ENCODE results near the gene TOMM40L.
A peak's percentile ranks its signal among the peaks of the same experiment; 100 is the strongest.

Gene TOMM40L

GRCh38 chr1:161225534-161226319, at the start of gene TOMM40L:
TOMM40L (plus strand) TSS chr1:161226060; CDS start chr1:161226490, 430 bp downstream.
- peak within 1 kb of the TSS; percentile 84 for H3K27ac ChIP-seq
- TF ChIP-seq ZFX (IDR thresholded peaks at IDR 0.05; ENCODE audit: borderline replicate concordance) (no peak), CTCF (IDR thresholded peaks at IDR 0.05) (peak; percentile 90)

DNA sequence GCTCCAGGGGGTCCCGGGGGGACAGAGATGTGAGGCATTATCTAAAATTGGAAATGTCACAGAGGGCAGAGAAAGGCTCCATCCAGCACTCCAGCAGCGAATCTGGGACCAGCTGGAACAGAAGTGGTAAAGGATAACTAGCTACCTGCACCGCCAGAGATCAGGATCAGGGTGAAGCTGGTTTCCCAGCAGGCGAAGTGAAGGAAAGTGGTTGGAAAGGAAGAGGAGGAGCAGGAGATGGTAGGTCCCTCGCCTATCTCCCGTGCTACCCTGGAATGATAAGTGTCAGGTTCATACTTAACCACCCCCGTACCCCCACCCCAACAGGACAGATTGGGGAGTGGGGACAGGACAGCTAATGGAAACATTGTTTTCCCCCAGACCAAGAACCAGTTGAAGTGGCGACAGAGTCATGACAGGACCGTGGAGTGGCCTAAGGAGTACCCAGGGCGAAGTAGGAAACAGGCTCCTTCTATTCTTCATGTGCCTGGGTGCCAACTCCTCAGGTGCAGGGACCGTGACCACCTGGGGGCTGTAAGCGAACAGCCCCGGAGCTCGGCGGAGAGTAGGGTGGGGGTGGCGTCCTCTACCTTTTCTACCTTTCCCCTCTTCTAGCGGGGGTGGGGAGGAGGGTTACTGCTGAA, 49.3 kb upstream of the TOMM40L start:
- TF ChIP-seq CTCF (IDR thresholded peaks at IDR 0.05), result no peak
- TF ChIP-seq ZFX (IDR thresholded peaks at IDR 0.05; ENCODE audit: borderline replicate concordance), result no peak
- H3K27ac ChIP-seq, result peak overlapping the region; percentile 63

DNA sequence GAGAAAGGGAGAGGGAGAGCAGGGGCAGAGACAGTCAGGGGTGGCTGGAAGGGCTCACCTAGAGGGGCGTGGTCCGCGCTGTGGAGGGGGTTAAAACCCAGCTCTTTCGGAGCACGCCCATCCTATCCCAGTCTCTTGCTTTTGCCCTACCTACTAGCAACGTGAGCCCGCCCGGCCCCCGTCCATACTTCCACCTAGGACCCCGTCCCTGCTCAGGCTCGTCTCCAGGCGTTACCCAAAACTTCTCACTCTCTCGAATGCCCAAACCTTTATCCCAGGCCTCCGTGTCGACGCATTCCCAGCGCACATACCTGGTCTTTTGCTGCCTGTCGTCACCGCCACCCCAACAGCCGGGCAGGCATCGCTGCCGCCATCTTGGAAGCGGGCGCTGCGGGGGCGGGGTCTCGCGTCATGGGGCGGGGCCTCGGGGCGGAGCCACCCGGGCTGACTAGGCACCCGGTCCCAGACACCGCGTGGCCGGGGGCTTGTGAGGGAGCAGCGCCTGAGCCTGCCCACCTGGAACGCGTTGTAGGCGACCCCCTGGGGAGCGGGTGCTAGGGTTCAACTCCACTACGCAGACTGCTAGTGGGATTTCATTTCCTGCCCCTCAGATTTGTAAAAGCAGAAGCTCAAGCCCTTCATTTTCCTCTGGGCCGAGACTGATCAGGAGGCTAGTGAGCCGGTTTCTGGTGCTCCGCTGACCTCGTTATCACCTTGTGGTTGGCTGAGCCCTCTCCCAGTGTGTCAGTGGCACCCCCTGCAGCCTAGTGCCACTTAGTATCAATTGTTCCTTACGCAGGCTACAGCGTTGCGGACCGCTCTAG, 48.5 kb upstream of the TOMM40L start, which contains the start of gene B4GALT3:
TSS of gene B4GALT3 (minus strand) at position 396 of the 824 bp plus-strand sequence. CDS start 1,447 bp downstream, outside the sequence.
- peak; percentile 21; the same call in 1 of the 2 replicates for TF ChIP-seq CTCF (IDR thresholded peaks at IDR 0.05)
- no peak for TF ChIP-seq ZFX (IDR thresholded peaks at IDR 0.05; ENCODE audit: borderline replicate concordance)
- H3K27ac ChIP-seq, result peak within 1 kb of the TSS; percentile 63

DNA sequence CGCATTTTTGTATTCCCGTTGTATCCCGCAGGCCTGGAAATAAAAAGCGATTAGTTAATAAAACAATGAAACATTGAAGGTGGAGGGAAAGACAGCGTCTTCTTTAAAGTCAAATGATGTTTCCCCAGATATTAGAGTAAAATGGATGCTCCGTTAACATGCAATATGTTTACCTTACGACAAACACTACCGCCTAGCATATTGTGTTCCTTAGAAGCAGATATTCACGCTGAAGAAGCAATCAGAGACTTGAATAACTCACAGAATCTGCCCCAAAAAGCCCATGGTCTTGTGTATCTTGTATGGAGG, 48.0 kb upstream of the TOMM40L start:
- H3K27ac ChIP-seq, result peak overlapping the region; percentile 63
- TF ChIP-seq CTCF (IDR thresholded peaks at IDR 0.05) (peak; percentile 0; the same call in 1 of the 2 replicates), ZFX (IDR thresholded peaks at IDR 0.05; ENCODE audit: borderline replicate concordance) (no peak)

GRCh38 chr1:161179698-161180097, 46.2 kb upstream of the TOMM40L start:
- TF ChIP-seq ZFX (IDR thresholded peaks at IDR 0.05; ENCODE audit: borderline replicate concordance) (no peak), CTCF (IDR thresholded peaks at IDR 0.05) (no peak)

GRCh38 chr1:161180639-161181038, 45.2 kb upstream of the TOMM40L start:
- no peak overlapping the region for H3K27ac ChIP-seq
- TF ChIP-seq ZFX (IDR thresholded peaks at IDR 0.05; ENCODE audit: borderline replicate concordance), result no peak
- peak; percentile 45 for TF ChIP-seq CTCF (IDR thresholded peaks at IDR 0.05)

More at GRCh38 chr1:161179698-161180097, 46.2 kb upstream of the TOMM40L start:
- no peak overlapping the region for H3K27ac ChIP-seq
